ENCODE results near the gene CLTC. TPM values are rescaled to one million over a fixed set of nuclear protein-coding genes. Genes with fewer than 3 reads are reported as not detected.

CLTC gene
- total and polyA plus RNA-seq, 2 of the 4 experiments (the other 2 are of a cell fraction) = 181 to 641 TPM

GRCh38 chr17:59684967-59685366, 65.3 kb downstream of the CLTC start:
- no peak overlapping the region for H3K4ac ChIP-seq (ENCODE audit: low read depth, low read length)
- intact Hi-C loops (cut with micrococcal nuclease) = no loop called here
- no peak for ATAC-seq (ENCODE audit: low read depth)
- H4K8ac ChIP-seq (ENCODE audit: low read depth in 2 of 2, low read length in 2 of 2) = no peak overlapping the region
- H4K5ac ChIP-seq (ENCODE audit: low read depth, low read length) = no peak overlapping the region; the same call in 1 of the 2 replicates
- H3K9me3 ChIP-seq (ENCODE audit: control insufficient read depth, insufficient read depth, low read length) = no peaks in the 10 kb centered on the region
- WGBS, 2 experiments (ENCODE audit: extremely low coverage in 2 of 2, insufficient read length in 1 of 2) = 93% methylated on average over 3 of the region's 6 CpGs; no CpG with 5 or more reads in 1 of the 2 experiments
- H2AFZ ChIP-seq (replicated peaks; ENCODE audit: low read length, poor library complexity) = no peak overlapping the region
- no peak overlapping the region for H3K23ac ChIP-seq (ENCODE audit: low read depth, low read length)
- H3K27me3 ChIP-seq (ENCODE audit: control insufficient read depth, insufficient read depth, low read length) = no peaks in the 10 kb centered on the region
- no peak overlapping the region for H2BK120ac ChIP-seq (ENCODE audit: low read depth, low read length)
- no peak overlapping the region for H3K18ac ChIP-seq (ENCODE audit: low read depth, low read length)
- POLR2A ChIA-PET (ENCODE audit: unreplicated experiment) = interaction anchor here (0.6 kb wide), 1 partner anchor 66 kb away, joined by 3 read pairs; no protein-coding TSS in a partner anchor
- H3K4me1 ChIP-seq (ENCODE audit: control insufficient read depth, insufficient read depth, low read length) = no peaks in the 10 kb centered on the region
- no peak overlapping the region for H3K9ac ChIP-seq (ENCODE audit: low read depth, low read length)
- H3K79me1 ChIP-seq (ENCODE audit: low read depth in 1 of 2, low read length in 2 of 2) = peaks cover 24 to 68% of the 10 kb centered on the region in 2 experiments
- H3K56ac ChIP-seq (ENCODE audit: extremely low read depth, insufficient read depth, low read length) = no peak overlapping the region
- DNase-seq = no peak
- no peak overlapping the region for H2BK5ac ChIP-seq (ENCODE audit: low read depth, low read length, poor library complexity, severe bottlenecking)
- BruUV-seq (replicated peaks) = no TSS peak
- peaks cover 3% of the 10 kb centered on the region; the same call in 1 of the 2 replicates for H3K9me1 ChIP-seq (ENCODE audit: insufficient read depth, low read length)
- H2BK15ac ChIP-seq (ENCODE audit: low read depth, low read length) = no peak overlapping the region
- no peak overlapping the region for H2AK9ac ChIP-seq (replicated peaks; ENCODE audit: low read depth, low read length, poor library complexity)
- H3K4me2 ChIP-seq (ENCODE audit: low read depth, low read length) = no peak overlapping the region
- in situ Hi-C loops (cut with MboI; ENCODE audit: low sequenced_read_pairs) = loop anchor here (10.0 kb wide), 1 partner anchor 370 kb away; no protein-coding TSS in a partner anchor
- H3K36me3 ChIP-seq (ENCODE audit: control insufficient read depth, insufficient read depth, low read length) = peaks cover 55% of the 10 kb centered on the region
- no peak overlapping the region for H4K91ac ChIP-seq (ENCODE audit: insufficient read depth, low read depth, low read length)
- no peak for TF ChIP-seq NFE2L2 (IDR thresholded peaks at IDR 0.05; ENCODE audit: low read depth, low read length)
- TF ChIP-seq MAZ (IDR thresholded peaks at IDR 0.05; ENCODE audit: borderline replicate concordance, low read depth, low read length) = no peak
- no peak for TF ChIP-seq USF2 (IDR thresholded peaks at IDR 0.05; ENCODE audit: low read depth, low read length)
- no peak for TF ChIP-seq RFX5 (IDR thresholded peaks at IDR 0.05; ENCODE audit: low read depth, low read length)
- no peak for TF ChIP-seq POLR2A (IDR thresholded peaks at IDR 0.05; ENCODE audit: low read depth, low read length)
- no peak for TF ChIP-seq RAD21 (IDR thresholded peaks at IDR 0.05; ENCODE audit: low read length)
- TF ChIP-seq CHD1 (IDR thresholded peaks at IDR 0.05; ENCODE audit: low read depth, low read length) = no peak
- no peak for TF ChIP-seq SMC3 (IDR thresholded peaks at IDR 0.05; ENCODE audit: low read depth, low read length)
- no peak for TF ChIP-seq CTCF (conservative IDR thresholded peaks at IDR 0.05; ENCODE audit: low read depth, low read length)
- H2BK20ac ChIP-seq (ENCODE audit: low read depth, low read length) = no peak overlapping the region
- H3K27ac ChIP-seq (ENCODE audit: insufficient read depth, low read length) = no peak overlapping the region
- no peak overlapping the region for H2AK5ac ChIP-seq (ENCODE audit: low read depth, low read length)
- dilution Hi-C loops (cut with HindIII; ENCODE audit: low sequenced_read_pairs, unreplicated experiment) = no loop called here
- no peak overlapping the region for H3K4me3 ChIP-seq (ENCODE audit: insufficient read depth, low read depth, low read length)
- H4K20me1 ChIP-seq (ENCODE audit: insufficient read depth, low read length) = no peaks in the 10 kb centered on the region; the same call in 1 of the 2 replicates
- CTCF ChIA-PET = interaction anchor here (0.6 kb wide), 1 partner anchor 355 kb away, joined by 4 read pairs; no protein-coding TSS in a partner anchor
- no peak overlapping the region for H3K14ac ChIP-seq (replicated peaks; ENCODE audit: low read depth, low read length)
